IPS-18c (cell line): ENCODE measurements around the gene TIMMDC1.

ENCODE experiments used
- H3K4me3 ChIP-seq: 2 replicates; pipeline ENCODE4 v1.7.0; 2013; ENCODE audit warnings: low read depth, mild to moderate bottlenecking, low read length, moderate library complexity; ENCODE audit not compliant: insufficient read depth
- H3K9me3 ChIP-seq: one replicate; pipeline ENCODE4 v1.6.1; 2013; ENCODE audit warnings: mild to moderate bottlenecking, low read length, moderate library complexity; ENCODE audit not compliant: control insufficient read depth, insufficient read depth

The TIMMDC1 gene

GRCh38 chr3:119498186-119499011, at the start of gene TIMMDC1:
TSS of gene TIMMDC1 (plus strand) at chr3:119498547. CDS start at chr3:119498734, 187 bp downstream.
- Histone ChIP-seq H3K9me3 (no peaks in the 10 kb centered on the region), H3K4me3 (peak within 1 kb of the TSS; percentile 97)

- Histone ChIP-seq H3K4me3 (no peak overlapping the region), H3K9me3 (no peaks in the 10 kb centered on the region)
Measured at GRCh38 chr3:119453822-119454221, 44.5 kb upstream of the TIMMDC1 start.

GRCh38 chr3:119456469-119456868, 41.9 kb upstream of the TIMMDC1 start:
- H3K9me3 ChIP-seq, result no peaks in the 10 kb centered on the region
- no peak overlapping the region for H3K4me3 ChIP-seq

- no peaks in the 10 kb centered on the region for H3K9me3 ChIP-seq
- H3K4me3 ChIP-seq, result no peak overlapping the region
Measured at GRCh38 chr3:119457246-119457645, 41.1 kb upstream of the TIMMDC1 start.

GRCh38 chr3:119463171-119464169, 34.9 kb upstream of the TIMMDC1 start, which contains the start of gene TMEM39A:
TSS of gene TMEM39A (minus strand) at chr3:119463615. CDS start at chr3:119462074, 1,541 bp downstream.
- H3K4me3 ChIP-seq, result peak within 1 kb of the TSS; percentile 99
- no peaks in the 10 kb centered on the region for H3K9me3 ChIP-seq

GRCh38 chr3:119468041-119468440, 30.3 kb upstream of the TIMMDC1 start:
- Histone ChIP-seq H3K9me3 (no peaks in the 10 kb centered on the region), H3K4me3 (no peak overlapping the region)

- H3K9me3 ChIP-seq, result no peaks in the 10 kb centered on the region
- H3K4me3 ChIP-seq, result peak overlapping the region; percentile 98
Measured at GRCh38 chr3:119469418-119470189, 28.7 kb upstream of the TIMMDC1 start.

- H3K4me3 ChIP-seq, result no peak overlapping the region
- no peaks in the 10 kb centered on the region for H3K9me3 ChIP-seq
Measured at GRCh38 chr3:119470866-119471265, 27.5 kb upstream of the TIMMDC1 start.

GRCh38 chr3:119481079-119481478, 17.3 kb upstream of the TIMMDC1 start:
- H3K9me3 ChIP-seq, result no peaks in the 10 kb centered on the region
- no peak overlapping the region for H3K4me3 ChIP-seq

- no peak overlapping the region for H3K4me3 ChIP-seq
- H3K9me3 ChIP-seq, result no peaks in the 10 kb centered on the region
Measured at GRCh38 chr3:119483101-119483500, 15.2 kb upstream of the TIMMDC1 start.

DNA sequence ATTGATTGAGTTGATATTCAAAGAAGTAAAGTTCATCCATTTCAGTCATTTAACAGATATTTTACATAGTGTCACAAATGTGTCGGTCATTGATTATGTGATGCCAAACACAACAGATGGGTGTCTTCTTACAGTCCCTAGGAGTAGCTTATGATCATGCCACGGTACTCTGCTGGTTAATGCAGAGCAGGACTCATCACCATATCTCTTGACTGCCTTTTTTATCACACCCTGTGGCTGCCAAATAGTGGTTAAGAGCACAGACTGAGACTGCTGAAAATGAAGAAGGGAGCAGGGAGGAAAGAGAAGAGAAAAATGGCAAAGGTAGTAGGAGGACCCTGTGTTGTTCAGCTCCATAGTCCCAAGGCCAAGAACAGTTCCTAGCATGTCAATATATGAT, 12.8 kb upstream of the TIMMDC1 start:
- Histone ChIP-seq H3K4me3 (no peak overlapping the region), H3K9me3 (no peaks in the 10 kb centered on the region)

DNA sequence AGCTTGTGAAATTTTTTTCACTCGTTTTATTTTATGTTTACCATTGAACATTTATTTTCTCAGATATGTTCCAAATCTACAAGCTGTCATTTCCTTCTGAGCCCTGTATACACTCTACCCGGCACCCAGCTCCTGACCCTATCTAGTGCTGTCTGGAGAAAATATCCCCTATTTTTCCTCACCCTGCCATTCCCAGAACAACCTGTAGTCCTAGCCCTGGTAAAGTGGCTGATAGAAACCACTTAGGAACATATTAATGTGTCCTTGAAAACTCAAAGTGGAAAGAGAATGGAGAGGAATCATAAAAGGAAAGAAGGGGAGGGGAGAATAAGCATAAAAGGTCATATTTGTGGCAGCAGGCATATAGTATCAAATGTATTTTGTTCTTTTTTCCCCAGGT, 8.2 kb upstream of the TIMMDC1 start:
- Histone ChIP-seq H3K4me3 (no peak overlapping the region), H3K9me3 (no peaks in the 10 kb centered on the region)

DNA sequence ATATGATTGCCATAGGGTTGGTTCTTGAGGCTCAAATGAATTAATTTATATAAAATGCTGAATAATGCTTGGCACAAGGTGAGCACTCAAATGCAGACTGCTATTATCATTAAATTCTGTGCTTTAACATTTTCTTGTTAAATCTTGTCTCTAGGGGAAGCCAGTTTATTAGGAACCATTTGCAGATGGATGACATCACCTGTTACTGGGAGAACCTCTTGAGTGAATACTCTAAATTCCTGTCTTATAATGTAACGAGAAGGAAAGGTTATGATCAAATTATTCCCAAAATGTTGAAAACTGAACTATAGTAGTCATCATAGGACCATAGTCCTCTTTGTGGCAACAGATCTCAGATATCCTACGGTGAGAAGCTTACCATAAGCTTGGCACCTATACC, 6.2 kb upstream of the TIMMDC1 start:
- H3K9me3 ChIP-seq, result no peaks in the 10 kb centered on the region
- H3K4me3 ChIP-seq, result no peak overlapping the region

- Histone ChIP-seq H3K4me3 (no peak overlapping the region), H3K9me3 (no peaks in the 10 kb centered on the region)
Measured at GRCh38 chr3:119492810-119493209, 5.5 kb upstream of the TIMMDC1 start.

DNA sequence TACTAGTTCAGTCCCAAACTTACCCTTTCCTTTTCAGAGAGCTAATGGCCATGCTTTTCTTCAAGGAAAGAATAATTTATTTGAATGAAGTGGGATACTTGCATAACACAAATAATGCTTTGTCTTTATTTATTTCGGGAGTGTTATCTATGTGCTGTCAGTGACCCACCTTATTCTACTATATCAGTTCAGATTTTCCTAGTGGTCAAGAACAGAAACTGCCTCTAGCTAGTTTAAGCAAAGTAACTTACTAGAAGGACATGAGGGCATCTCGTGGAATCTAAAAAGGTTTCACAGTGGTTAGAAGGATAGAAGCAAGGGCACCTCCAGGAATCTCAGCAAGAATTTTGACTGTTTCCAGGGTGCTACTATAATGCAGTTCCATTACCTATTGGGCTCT, 3.8 kb upstream of the TIMMDC1 start:
- Histone ChIP-seq H3K4me3 (no peak overlapping the region), H3K9me3 (no peaks in the 10 kb centered on the region)

- H3K9me3 ChIP-seq, result no peaks in the 10 kb centered on the region
- peak overlapping the region; percentile 97 for H3K4me3 ChIP-seq
Measured at GRCh38 chr3:119497820-119498185, 544 bp upstream of the TIMMDC1 start.

GRCh38 chr3:119500265-119500664, 1.9 kb downstream of the TIMMDC1 start:
- H3K9me3 ChIP-seq, result no peaks in the 10 kb centered on the region
- no peak overlapping the region for H3K4me3 ChIP-seq
